Smooth muscle cell (in vitro differentiated cells): ENCODE data around the gene JPH2. TPM values are rescaled to one million over a fixed set of nuclear protein-coding genes. Genes with fewer than 3 reads are reported as not detected.

Experiments used
- DNase-seq: peaks from one replicate; lab custom pipeline; 2025; ENCODE audit not compliant: unreplicated experiment; lab: John Stamatoyannopoulos, UW
- H2AFZ ChIP-seq: fragments of 200-600 bp; sonication (generic); 2 replicates; pipeline ENCODE4 v1.6.0; 2016; ENCODE audit warnings: antibody characterized with exemption, low read depth, mild to moderate bottlenecking
- H3F3A ChIP-seq: fragments of 200-600 bp; sonication (generic); 2 replicates; pipeline ENCODE4 v1.6.0; 2017; ENCODE audit warnings: antibody characterized with exemption, low read depth
- H3K27ac ChIP-seq: fragments of 200-600 bp; sonication (generic); 2 replicates; pipeline ENCODE4 v1.5.1; 2016; ENCODE audit warnings: low read depth, mild to moderate bottlenecking
- H3K27me3 ChIP-seq: fragments of 200-600 bp; sonication (generic); 2 replicates; pipeline ENCODE4 v1.6.1; 2016; ENCODE audit warnings: low read depth, mild to moderate bottlenecking
- H3K36me3 ChIP-seq: fragments of 200-600 bp; sonication (generic); 2 replicates; pipeline ENCODE4 v1.5.1; 2016; ENCODE audit warnings: low read depth
- H3K4me1 ChIP-seq: fragments of 200-600 bp; sonication (generic); 2 replicates; pipeline ENCODE4 v1.5.1; 2016; ENCODE audit warnings: low read depth
- H3K4me2 ChIP-seq: fragments of 200-600 bp; sonication (generic); 2 replicates; pipeline ENCODE4 v1.6.0; 2016; ENCODE audit warnings: mild to moderate bottlenecking
- H3K4me3 ChIP-seq: fragments of 200-600 bp; sonication (generic); 2 replicates; pipeline ENCODE4 v1.5.1; 2016; ENCODE audit warnings: mild to moderate bottlenecking
- H3K79me2 ChIP-seq: fragments of 200-600 bp; sonication (generic); 2 replicates; pipeline ENCODE4 v1.6.0; 2016; ENCODE audit warnings: low read depth, mild to moderate bottlenecking
- H3K9ac ChIP-seq: fragments of 200-600 bp; sonication (generic); 2 replicates; pipeline ENCODE4 v1.6.0; 2016; ENCODE audit warnings: low read depth
- H3K9me3 ChIP-seq: fragments of 200-600 bp; sonication (generic); replicated peaks from 2 replicates; pipeline ENCODE4 v1.5.1; 2016; ENCODE audit warnings: low read depth
- H4K20me1 ChIP-seq: fragments of 200-600 bp; sonication (generic); 2 replicates; pipeline ENCODE4 v1.6.0; 2016; ENCODE audit warnings: low read depth
- WGBS: methylation state at CpG from one replicate; pipeline ENCODE4 v1.1.7; 2016; ENCODE audit warnings: low lambda C conversion rate; 5-methylcytosine and 5-hydroxymethylcytosine counted together
- polyA plus RNA-seq: library from polyadenylated mRNA; unstranded; fragments of >200 nt; fragmentation: Nextera tagmentation; extraction: Ambion mirVana; gene quantifications from 2 replicates; pipeline ENCODE4 v1.2.1, GENCODE V29; 2016
- total RNA-seq: library from RNA; depleted of rRNA; stranded (reverse); fragments of >200 nt; gene quantifications from 2 replicates; pipeline ENCODE4 v1.2.3, GENCODE V29; 2014
- TF ChIP-seq, protein P1 (sequence below): fragments of 200-600 bp; sonication (generic); IDR thresholded peaks from 2 replicates; pipeline ENCODE4 v1.5.1; 2017; ENCODE audit warnings: borderline replicate concordance, mild to moderate bottlenecking, antibody characterized with exemption; ENCODE audit not compliant: insufficient read depth, poor library complexity, severe bottlenecking

JPH2 gene
- total and polyA plus RNA-seq, 2 experiments from 2014 or later, result 4.4 to 6.0 TPM

DNA sequence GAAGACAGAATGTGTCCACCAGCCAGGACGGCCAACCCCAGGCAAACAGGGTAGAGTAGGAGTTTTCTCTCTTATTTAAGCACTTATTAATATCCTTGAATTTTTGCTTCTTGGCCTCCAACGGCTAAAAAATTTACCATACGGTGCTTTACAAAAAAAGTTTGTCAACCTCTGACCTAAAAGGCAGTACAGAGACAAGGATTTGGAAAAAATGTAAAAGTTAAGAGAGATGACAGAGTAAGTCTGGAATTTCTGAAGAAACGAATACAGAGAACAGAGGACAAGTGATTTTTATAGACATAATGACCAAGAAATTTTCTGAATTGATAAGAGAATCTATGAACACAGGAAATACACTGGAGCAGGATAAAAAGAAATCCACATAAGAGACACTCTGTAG, 13.4 kb upstream of the JPH2 start:
- Histone ChIP-seq H3K9ac (no peak overlapping the region), H4K20me1 (peaks cover 53% of the 10 kb centered on the region), H3K4me3 (no peak overlapping the region), H3K27me3 (no peaks in the 10 kb centered on the region), H3K79me2 (peaks cover 43% of the 10 kb centered on the region), H3K4me1 (peaks cover 8% of the 10 kb centered on the region), H3K36me3 (peaks cover 16% of the 10 kb centered on the region), H3K27ac (peak overlapping the region; percentile 54), H2AFZ (no peak overlapping the region), H3K4me2 (no peak overlapping the region), H3F3A (no peaks in the 10 kb centered on the region), H3K9me3 (no peaks in the 10 kb centered on the region)
- TF ChIP-seq, protein P1, sequence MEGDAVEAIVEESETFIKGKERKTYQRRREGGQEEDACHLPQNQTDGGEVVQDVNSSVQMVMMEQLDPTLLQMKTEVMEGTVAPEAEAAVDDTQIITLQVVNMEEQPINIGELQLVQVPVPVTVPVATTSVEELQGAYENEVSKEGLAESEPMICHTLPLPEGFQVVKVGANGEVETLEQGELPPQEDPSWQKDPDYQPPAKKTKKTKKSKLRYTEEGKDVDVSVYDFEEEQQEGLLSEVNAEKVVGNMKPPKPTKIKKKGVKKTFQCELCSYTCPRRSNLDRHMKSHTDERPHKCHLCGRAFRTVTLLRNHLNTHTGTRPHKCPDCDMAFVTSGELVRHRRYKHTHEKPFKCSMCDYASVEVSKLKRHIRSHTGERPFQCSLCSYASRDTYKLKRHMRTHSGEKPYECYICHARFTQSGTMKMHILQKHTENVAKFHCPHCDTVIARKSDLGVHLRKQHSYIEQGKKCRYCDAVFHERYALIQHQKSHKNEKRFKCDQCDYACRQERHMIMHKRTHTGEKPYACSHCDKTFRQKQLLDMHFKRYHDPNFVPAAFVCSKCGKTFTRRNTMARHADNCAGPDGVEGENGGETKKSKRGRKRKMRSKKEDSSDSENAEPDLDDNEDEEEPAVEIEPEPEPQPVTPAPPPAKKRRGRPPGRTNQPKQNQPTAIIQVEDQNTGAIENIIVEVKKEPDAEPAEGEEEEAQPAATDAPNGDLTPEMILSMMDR, result no peak
- WGBS, result 65% methylated on average over 4 of the region's 4 CpGs
- DNase-seq, result no peak

DNA sequence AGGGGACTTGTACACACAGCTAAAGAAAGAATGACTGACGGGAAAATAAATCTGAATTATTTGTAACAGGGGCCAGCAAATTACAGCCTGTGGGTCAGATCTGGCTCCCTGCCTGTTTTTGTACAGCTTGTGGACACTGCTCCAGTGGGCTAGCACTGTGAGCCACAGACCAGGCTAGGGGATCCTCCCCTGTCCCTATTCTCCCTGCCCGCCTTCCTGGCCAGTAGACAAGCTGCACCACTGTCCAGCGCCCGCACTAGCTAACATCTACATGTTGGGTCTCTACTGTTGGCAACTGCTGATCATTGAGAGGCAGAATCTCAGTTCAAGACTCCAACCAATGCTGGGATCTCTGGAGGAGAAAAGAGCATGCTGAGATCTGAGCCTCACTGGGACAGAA, 12.9 kb upstream of the JPH2 start:
- Histone ChIP-seq H3K4me2 (no peak overlapping the region), H3K4me1 (peaks cover 8% of the 10 kb centered on the region), H3K79me2 (peaks cover 38% of the 10 kb centered on the region), H3K9me3 (no peaks in the 10 kb centered on the region), H3K36me3 (peaks cover 16% of the 10 kb centered on the region), H3K4me3 (no peak overlapping the region), H3K27me3 (no peaks in the 10 kb centered on the region), H3F3A (no peaks in the 10 kb centered on the region), H4K20me1 (peaks cover 53% of the 10 kb centered on the region), H2AFZ (no peak overlapping the region), H3K9ac (no peak overlapping the region), H3K27ac (peak overlapping the region; percentile 54)
- 99% methylated on average over 4 of the region's 4 CpGs for whole genome bisulfite sequencing
- no peak for DNase-seq
- TF ChIP-seq, protein P1, result no peak

DNA sequence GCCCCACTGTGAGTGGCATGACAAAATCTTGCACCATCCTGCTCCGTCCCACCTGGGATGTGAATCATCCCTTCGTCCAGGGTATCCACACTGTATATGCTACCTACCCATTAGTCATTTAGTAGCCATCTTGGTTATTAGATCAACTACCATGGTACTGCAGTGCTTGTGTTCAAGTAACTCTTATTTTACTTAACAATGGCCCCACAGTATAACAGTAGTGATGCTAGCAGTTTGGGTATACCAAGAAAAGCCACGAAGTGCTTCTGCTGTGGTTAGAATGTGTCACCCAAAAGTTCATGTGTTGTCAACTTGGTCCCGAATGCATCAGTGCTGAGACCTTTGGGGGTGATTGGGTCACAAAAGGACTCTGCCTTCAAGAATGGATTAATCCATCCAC, 11.9 kb upstream of the JPH2 start:
- H3K27me3 ChIP-seq, result no peaks in the 10 kb centered on the region
- 93% methylated on average over 4 of the region's 4 CpGs for WGBS
- peaks cover 35% of the 10 kb centered on the region for H3K79me2 ChIP-seq
- H3K9ac ChIP-seq, result no peak overlapping the region
- no peak overlapping the region for H3K27ac ChIP-seq
- no peak overlapping the region for H2AFZ ChIP-seq
- TF ChIP-seq, protein P1, result no peak
- peaks cover 16% of the 10 kb centered on the region for H3K36me3 ChIP-seq
- no peaks in the 10 kb centered on the region for H3K9me3 ChIP-seq
- peaks cover 52% of the 10 kb centered on the region for H4K20me1 ChIP-seq
- no peak overlapping the region for H3K4me3 ChIP-seq
- DNase-seq, result no peak
- H3F3A ChIP-seq, result no peaks in the 10 kb centered on the region
- peaks cover 1% of the 10 kb centered on the region for H3K4me1 ChIP-seq
- no peak overlapping the region for H3K4me2 ChIP-seq

DNA sequence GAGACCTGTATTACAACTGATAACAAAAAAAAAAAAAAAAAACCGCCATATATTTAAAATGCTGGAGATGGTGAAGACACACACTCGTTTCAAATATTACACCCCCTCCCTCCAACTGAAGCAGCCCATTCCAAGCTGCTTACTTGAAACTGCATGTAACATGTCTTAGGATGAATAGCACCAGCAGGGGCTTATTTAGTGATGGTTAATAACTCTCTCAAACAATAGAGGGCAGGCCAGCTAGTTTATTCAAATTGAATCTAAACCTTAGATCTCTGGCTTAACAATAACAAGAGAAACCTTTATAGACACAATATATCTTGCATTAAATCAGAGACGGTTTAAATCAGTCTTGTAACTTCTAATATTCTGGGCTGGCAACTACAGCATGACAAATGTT, 9.3 kb upstream of the JPH2 start:
- peaks cover 10% of the 10 kb centered on the region for H3K36me3 ChIP-seq
- no peaks in the 10 kb centered on the region for H3K4me1 ChIP-seq
- 96% methylated on average over 3 of the region's 3 CpGs for WGBS
- H4K20me1 ChIP-seq, result peaks cover 27% of the 10 kb centered on the region
- H3K4me3 ChIP-seq, result no peak overlapping the region
- H2AFZ ChIP-seq, result no peak overlapping the region
- TF ChIP-seq, protein P1, result no peak
- no peaks in the 10 kb centered on the region for H3K27me3 ChIP-seq
- no peak overlapping the region for H3K27ac ChIP-seq
- H3K9me3 ChIP-seq, result no peaks in the 10 kb centered on the region
- peaks cover 9% of the 10 kb centered on the region for H3K79me2 ChIP-seq
- no peak for DNase-seq
- H3K4me2 ChIP-seq, result no peak overlapping the region
- no peak overlapping the region for H3K9ac ChIP-seq
- H3F3A ChIP-seq, result no peaks in the 10 kb centered on the region
